Measurements from ENCODE around the gene ZNF385B. TPM values are rescaled to one million over a fixed set of nuclear protein-coding genes. Genes with fewer than 3 reads are reported as not detected.

The ZNF385B gene
- total RNA-seq, 1 experiment from 2014 or later: 0.57 TPM

GRCh38 chr2:179437430-179437829 lies 424.0 kb downstream of the ZNF385B start:
- Mint-ChIP-seq H3K4me3 (ENCODE audit: low read depth, unreplicated experiment) (no peak overlapping the region), H3K36me3 (ENCODE audit: insufficient read depth, unreplicated experiment) (no peaks in the 10 kb centered on the region), H3K4me1 (ENCODE audit: low read depth, unreplicated experiment) (peaks cover 13% of the 10 kb centered on the region), H3K9me3 (ENCODE audit: low read depth, unreplicated experiment) (no peaks in the 10 kb centered on the region), H3K27ac (ENCODE audit: unreplicated experiment) (no peak overlapping the region), H3K27me3 (ENCODE audit: unreplicated experiment) (no peaks in the 10 kb centered on the region)
- CTCF ChIA-PET: no interaction called here
- no TSS peak for BruUV-seq (replicated peaks)
- TF ChIP-seq CTCF (IDR thresholded peaks at IDR 0.05; ENCODE audit: unreplicated experiment): no peak
- no peak for DNase-seq
- intact Hi-C loops (cut with micrococcal nuclease; ENCODE audit: unreplicated experiment): no loop called here

GRCh38 chr2:179435566-179435965 lies 425.8 kb downstream of the ZNF385B start:
- Mint-ChIP-seq H3K9me3 (ENCODE audit: low read depth, unreplicated experiment) (no peaks in the 10 kb centered on the region), H3K4me3 (ENCODE audit: low read depth, unreplicated experiment) (no peak overlapping the region), H3K27ac (ENCODE audit: unreplicated experiment) (no peak overlapping the region), H3K4me1 (ENCODE audit: low read depth, unreplicated experiment) (peaks cover under 1% of the 10 kb centered on the region), H3K27me3 (ENCODE audit: unreplicated experiment) (no peaks in the 10 kb centered on the region), H3K36me3 (ENCODE audit: insufficient read depth, unreplicated experiment) (no peaks in the 10 kb centered on the region)
- intact Hi-C loops (cut with micrococcal nuclease; ENCODE audit: unreplicated experiment): no loop called here
- CTCF ChIA-PET: no interaction called here
- BruUV-seq (replicated peaks): no TSS peak
- no peak for DNase-seq
- TF ChIP-seq CTCF (IDR thresholded peaks at IDR 0.05; ENCODE audit: unreplicated experiment): no peak

GRCh38 chr2:179435000-179435399 lies 426.4 kb downstream of the ZNF385B start:
- Mint-ChIP-seq H3K9me3 (ENCODE audit: low read depth, unreplicated experiment) (no peaks in the 10 kb centered on the region), H3K4me3 (ENCODE audit: low read depth, unreplicated experiment) (no peak overlapping the region), H3K27me3 (ENCODE audit: unreplicated experiment) (no peaks in the 10 kb centered on the region), H3K27ac (ENCODE audit: unreplicated experiment) (no peak overlapping the region), H3K4me1 (ENCODE audit: low read depth, unreplicated experiment) (no peaks in the 10 kb centered on the region), H3K36me3 (ENCODE audit: insufficient read depth, unreplicated experiment) (no peaks in the 10 kb centered on the region)
- intact Hi-C loops (cut with micrococcal nuclease; ENCODE audit: unreplicated experiment): no loop called here
- no TSS peak for BruUV-seq (replicated peaks)
- no peak for DNase-seq
- no peak for TF ChIP-seq CTCF (IDR thresholded peaks at IDR 0.05; ENCODE audit: unreplicated experiment)
- CTCF ChIA-PET: interaction anchor here (1.0 kb wide), 1 partner anchor 12 kb away, joined by 3 read pairs; no protein-coding TSS in a partner anchor

GRCh38 chr2:179434357-179434756 lies 427.1 kb downstream of the ZNF385B start:
- Mint-ChIP-seq H3K4me1 (ENCODE audit: low read depth, unreplicated experiment) (peaks cover 4% of the 10 kb centered on the region), H3K27ac (ENCODE audit: unreplicated experiment) (no peak overlapping the region), H3K4me3 (ENCODE audit: low read depth, unreplicated experiment) (no peak overlapping the region), H3K9me3 (ENCODE audit: low read depth, unreplicated experiment) (no peaks in the 10 kb centered on the region), H3K27me3 (ENCODE audit: unreplicated experiment) (no peaks in the 10 kb centered on the region), H3K36me3 (ENCODE audit: insufficient read depth, unreplicated experiment) (no peaks in the 10 kb centered on the region)
- CTCF ChIA-PET: interaction anchor here (0.7 to 1.0 kb wide), 2 partner anchors 11 to 12 kb away, joined by 3 read pairs; no protein-coding TSS in a partner anchor
- no TSS peak for BruUV-seq (replicated peaks)
- intact Hi-C loops (cut with micrococcal nuclease; ENCODE audit: unreplicated experiment): no loop called here
- TF ChIP-seq CTCF (IDR thresholded peaks at IDR 0.05; ENCODE audit: unreplicated experiment): no peak
- no peak for DNase-seq

Data from Calu3 (cell line).